NCI-H345 treated with DMSO at 0.1 percent for 48 hours (cell line): ENCODE measurements around the gene ANKRA2.

Experiments used
- DNase-seq: peaks from one replicate; lab custom pipeline; 2025; ENCODE audit not compliant: unreplicated experiment; lab: John Stamatoyannopoulos, UW

The ANKRA2 gene

DNA sequence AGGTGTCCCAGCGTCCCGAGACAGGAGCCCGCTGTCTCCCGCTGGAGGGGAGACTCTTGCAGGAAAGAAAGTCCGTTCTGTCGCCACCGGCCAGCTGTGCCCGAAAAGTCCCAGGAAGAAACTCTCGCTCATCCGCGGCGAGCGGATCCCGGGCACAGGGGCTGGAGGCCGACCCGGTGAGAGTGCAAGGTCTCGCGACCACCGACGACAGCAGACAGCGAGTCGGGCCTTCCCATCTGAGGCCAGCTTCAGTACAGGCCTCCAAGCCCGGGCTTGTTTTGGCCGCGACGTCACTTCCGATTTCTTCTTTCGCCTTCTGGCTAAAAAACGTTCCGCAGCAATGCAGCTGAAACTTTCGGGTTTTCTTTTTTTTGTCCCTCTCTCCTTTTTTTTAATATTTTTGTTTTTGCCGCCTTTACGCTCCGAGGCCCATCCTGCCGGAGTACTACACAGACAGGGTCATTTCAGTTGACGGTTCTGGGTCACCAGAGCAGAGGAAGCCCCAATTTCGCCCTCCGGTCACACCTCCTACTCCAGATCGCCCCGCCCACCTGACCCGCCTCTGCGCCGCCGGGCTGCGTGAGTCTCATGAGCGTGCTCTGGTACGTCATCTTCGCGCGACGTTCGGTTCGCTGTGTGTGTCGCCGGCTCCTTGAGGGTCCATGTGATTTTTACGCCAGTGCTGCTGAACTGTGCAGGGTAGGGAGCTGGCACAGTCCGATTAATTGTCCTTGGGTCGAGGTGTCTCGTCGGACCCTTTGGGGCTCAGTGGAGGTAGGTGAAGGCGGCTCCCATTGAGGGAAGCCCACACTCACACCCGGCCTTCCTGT, at the start of gene ANKRA2, which contains the start of gene UTP15:
Gene ANKRA2, minus strand, starts transcription at position 501 of the 830 bp plus-strand sequence. CDS start 2,758 bp downstream, outside the sequence.
Gene UTP15, plus strand, starts transcription at position 605 of the 830 bp plus-strand sequence. CDS start 1,602 bp downstream, outside the sequence.
- DNase-seq = peak; percentile 74

DNA sequence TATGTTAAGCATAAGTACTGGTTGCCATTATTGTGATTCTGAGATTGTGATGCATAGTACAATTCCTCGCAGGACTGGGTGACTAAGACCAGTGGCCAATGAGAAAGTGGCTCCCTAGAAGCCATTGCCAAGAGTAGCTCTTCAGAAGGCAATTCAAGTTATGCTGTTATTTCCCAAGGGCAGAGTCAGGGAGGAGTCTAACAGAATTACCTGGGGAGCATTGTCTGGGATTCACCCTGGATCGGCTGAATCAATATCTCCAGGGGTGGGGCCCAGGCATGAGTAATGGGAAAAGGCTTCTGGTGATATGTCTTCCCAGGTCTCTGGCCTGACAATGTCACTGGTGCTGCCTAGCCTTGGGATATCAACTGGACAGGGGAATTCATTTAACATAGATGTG, 49.6 kb upstream of the ANKRA2 start:
- no peak for DNase-seq

DNA sequence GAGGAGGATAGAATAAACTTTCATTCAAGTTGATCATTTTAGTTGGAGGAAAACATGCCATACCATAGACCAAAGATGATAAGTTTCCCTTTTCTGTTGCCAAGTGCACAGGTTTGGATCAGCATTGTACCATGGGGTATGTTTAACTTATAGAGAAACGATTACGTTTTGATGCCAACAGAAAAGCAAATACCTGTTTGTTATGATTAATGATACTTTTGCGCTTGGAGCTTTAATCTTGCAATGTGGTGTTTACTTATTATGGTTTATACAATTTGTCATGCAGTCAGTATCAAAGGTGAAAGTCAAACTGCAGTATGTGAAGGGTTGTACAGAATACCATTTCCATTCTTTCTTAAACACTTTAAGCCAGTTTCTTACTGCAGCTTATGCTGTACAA, 47.4 kb upstream of the ANKRA2 start:
- DNase-seq = no peak

- no peak for DNase-seq
These were observed 41.8 kb upstream of the ANKRA2 start for GRCh38 chr5:73607228-73607627.

GRCh38 chr5:73606206-73606753, 40.8 kb upstream of the ANKRA2 start:
- DNase-seq = no peak

GRCh38 chr5:73605223-73606087, 40.0 kb upstream of the ANKRA2 start:
- no peak for DNase-seq

- no peak for DNase-seq
These were observed 38.6 kb upstream of the ANKRA2 start for GRCh38 chr5:73603998-73604397.

GRCh38 chr5:73599380-73599779, 33.9 kb upstream of the ANKRA2 start:
- DNase-seq = no peak

- peak; percentile 14 for DNase-seq
These were observed 31.4 kb upstream of the ANKRA2 start for GRCh38 chr5:73596705-73597328.

GRCh38 chr5:73592551-73592950, 27.1 kb upstream of the ANKRA2 start:
- no peak for DNase-seq

GRCh38 chr5:73591698-73592501, 26.5 kb upstream of the ANKRA2 start:
- no peak for DNase-seq

DNA sequence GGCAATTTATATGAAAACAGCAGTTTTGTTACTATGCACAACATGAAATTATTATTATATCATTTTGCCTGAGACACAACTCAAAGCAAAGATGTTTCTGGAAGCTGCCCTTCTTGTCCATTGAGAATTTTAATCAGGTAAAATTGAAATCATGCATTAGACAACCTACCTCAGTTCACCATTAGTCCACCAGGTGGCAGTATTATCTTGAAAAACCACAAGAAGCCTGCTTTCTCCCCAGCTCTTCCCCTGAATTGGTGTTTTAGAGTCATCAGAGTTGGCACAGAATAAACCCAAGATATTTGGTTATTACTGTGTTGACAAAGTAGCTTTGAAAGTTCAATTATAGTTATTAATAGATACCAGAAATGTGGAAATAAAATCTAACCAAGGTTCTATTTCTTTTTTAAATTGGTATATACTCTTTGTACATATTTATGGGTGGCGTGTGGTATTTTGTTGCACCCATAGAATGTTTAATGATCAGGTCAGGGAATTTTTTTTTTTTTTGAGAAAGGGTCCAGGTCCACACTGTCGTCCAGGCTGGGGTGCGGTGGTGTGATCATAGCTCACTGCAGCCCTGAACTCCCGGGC, 25.8 kb upstream of the ANKRA2 start:
- peak; percentile 37 for DNase-seq

- DNase-seq = no peak
These were observed 22.5 kb upstream of the ANKRA2 start for GRCh38 chr5:73587923-73588322.

DNA sequence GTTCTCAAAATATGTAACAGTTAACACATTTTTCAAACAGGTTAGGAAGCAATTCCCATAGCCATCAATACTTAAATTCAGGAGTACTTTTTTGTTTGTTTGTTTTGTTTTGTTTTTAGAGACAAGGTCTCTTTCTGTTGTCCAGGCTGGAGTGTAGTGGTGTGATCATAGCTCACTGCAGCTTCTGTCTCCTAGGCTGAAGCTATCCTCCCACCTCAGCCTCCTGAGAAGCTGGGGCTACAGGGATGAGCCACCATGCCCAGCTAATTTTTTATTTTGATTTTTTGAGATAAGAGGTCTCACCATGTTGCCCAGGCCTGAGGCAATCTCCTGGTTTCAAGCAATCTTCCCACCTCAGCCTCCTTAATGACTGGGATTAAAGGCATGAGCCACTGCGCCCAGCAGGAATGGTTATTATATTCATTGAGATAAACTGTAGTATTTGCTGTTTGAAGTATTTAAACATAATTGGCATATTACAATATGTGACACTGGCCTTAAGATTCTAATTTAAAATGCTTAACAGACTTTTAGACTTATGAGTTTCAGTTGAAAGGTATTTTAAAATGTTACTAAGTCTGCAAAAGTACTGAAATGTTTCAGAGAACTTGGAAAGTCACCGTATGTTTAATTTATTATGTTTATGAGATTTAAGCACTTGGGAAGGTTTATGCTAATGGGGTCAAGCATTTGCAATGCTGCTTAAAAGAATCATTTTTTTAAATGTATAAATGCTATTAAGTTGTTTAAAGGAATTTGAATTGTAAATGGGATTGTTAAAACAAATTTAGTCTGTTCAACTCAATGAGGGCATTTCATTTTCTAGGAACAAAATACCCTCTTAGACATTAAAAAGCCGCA, 17.1 kb upstream of the ANKRA2 start:
- no peak for DNase-seq

- DNase-seq = no peak
These were observed 619 bp upstream of the ANKRA2 start for GRCh38 chr5:73565969-73566547.

GRCh38 chr5:73564675-73565074, 764 bp downstream of the ANKRA2 start:
- DNase-seq = no peak

- no peak for DNase-seq
These were observed 1.4 kb downstream of the ANKRA2 start for GRCh38 chr5:73564018-73564417.

DNA sequence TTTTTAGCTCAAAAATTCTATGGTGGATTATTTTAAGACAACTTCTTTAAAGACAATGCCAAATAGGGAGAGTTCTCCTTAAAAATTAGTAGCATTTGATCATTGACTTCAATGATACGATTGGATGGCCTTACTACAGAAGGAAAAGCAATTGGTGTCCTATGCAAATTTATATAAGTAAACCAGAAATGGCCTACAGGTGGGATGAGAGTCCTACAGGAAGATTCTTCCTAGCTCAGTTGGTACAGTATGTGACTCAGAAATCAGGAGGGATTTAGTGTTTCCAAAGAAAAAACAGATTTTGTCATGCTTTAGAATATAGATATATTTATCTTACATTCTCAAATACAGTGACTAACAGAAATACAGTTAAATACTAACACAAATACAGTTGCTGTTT, 6.5 kb downstream of the ANKRA2 start:
- DNase-seq = no peak

DNA sequence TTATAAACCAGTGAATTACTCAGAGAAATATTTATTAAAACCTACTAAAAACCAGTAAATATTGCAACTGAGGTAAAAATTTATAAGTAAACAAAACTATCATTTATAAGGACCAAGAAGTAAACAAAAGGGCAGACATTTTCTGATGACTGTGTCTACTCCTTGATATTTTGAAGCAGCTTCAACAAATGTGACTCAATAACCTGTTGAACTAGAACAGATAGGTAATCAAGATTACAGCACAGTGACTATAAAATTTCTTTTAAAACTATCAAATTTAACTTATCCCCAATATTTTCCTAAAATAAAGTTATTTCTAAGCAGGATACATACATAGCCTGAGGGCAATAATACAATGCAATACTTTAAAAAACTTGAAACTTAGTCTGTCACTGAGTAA, 12.8 kb downstream of the ANKRA2 start:
- DNase-seq = no peak
